Lower leg skin (tissue), 4 donors: ENCODE measurements around the gene CFAP54. TPM values are rescaled to one million over a fixed set of nuclear protein-coding genes. Genes with fewer than 3 reads are reported as not detected.

Experiments used
- DNase-seq, 2 donors: peaks; one replicate each; pipeline ENCODE4 v3.0.0-alpha.2; 2019; ENCODE audit warnings: low spot score in 2 of 2
- H3K4me3 ChIP-seq: fragments of 200-600 bp; sonication (generic); 2 replicates; pipeline ENCODE4 v1.5.1; 2017; ENCODE audit warnings: mild to moderate bottlenecking, low read depth; ENCODE audit not compliant: poor library complexity, severe bottlenecking
- CTCF ChIP-seq, 3 donors: fragments of 450-650 bp; IDR thresholded peaks; one replicate each; pipeline ENCODE4 v1.5.1; 2016; ENCODE audit warnings: antibody characterized with exemption in 3 of 3, mild to moderate bottlenecking in 3 of 3, moderate library complexity in 2 of 3
- POLR2A ChIP-seq, 2 donors: fragments of 450-650 bp; IDR thresholded peaks; one replicate each; pipeline ENCODE4 v1.6.1; 2016 to 2017; ENCODE audit warnings: antibody characterized with exemption in 2 of 2, mild to moderate bottlenecking in 1 of 2, moderate library complexity in 1 of 2
- WGBS, 2 donors: methylation state at CpG; one replicate each; pipeline ENCODE4 v1.1.5; 2018; 5-methylcytosine and 5-hydroxymethylcytosine counted together
- intact Hi-C: fragments of 100-400 bp; cut with DNase I; formaldehyde crosslinking; loops from one replicate; pipeline ENCODE4 v1.15.0; 2023; ENCODE audit warnings: low total_unique reads
- total RNA-seq, 4 donors: library from RNA; depleted of rRNA; stranded (reverse); fragments of >200 nt; gene quantifications; one replicate each; pipeline ENCODE4 v1.1.0, GENCODE V29; 2016

Gene CFAP54
- total RNA-seq, 4 donors from 2014 or later: 0.04 to 0.59 TPM; not detected in 2

GRCh38 chr12:96473394-96474093, 15.8 kb upstream of the CFAP54 start:
- intact Hi-C loops: no loop called here
- no peak overlapping the region for H3K4me3 ChIP-seq
- no peak for DNase-seq
- 83 to 85% methylated on average over 4 of the region's 4 CpGs for WGBS, 2 donors
- TF ChIP-seq CTCF (IDR thresholded peaks at IDR 0.05) (no peak), POLR2A (IDR thresholded peaks at IDR 0.05) (no peak)

- intact Hi-C loops: no loop called here
- TF ChIP-seq CTCF (IDR thresholded peaks at IDR 0.05) (no peak), POLR2A (IDR thresholded peaks at IDR 0.05) (no peak)
- H3K4me3 ChIP-seq: no peak overlapping the region
- 92 to 93% methylated on average over 4 of the region's 4 CpGs for WGBS, 2 donors
- DNase-seq: no peak
These were observed 15.2 kb upstream of the CFAP54 start for GRCh38 chr12:96474206-96474605.

GRCh38 chr12:96478011-96478410, 11.4 kb upstream of the CFAP54 start:
- no peak overlapping the region for H3K4me3 ChIP-seq
- 47 to 50% methylated on average over 3 of the region's 3 CpGs for WGBS, 2 donors
- intact Hi-C loops: no loop called here
- TF ChIP-seq CTCF (IDR thresholded peaks at IDR 0.05): no peak
- TF ChIP-seq POLR2A (IDR thresholded peaks at IDR 0.05): no peak
- no peak for DNase-seq

- intact Hi-C loops: no loop called here
- DNase-seq: no peak
- H3K4me3 ChIP-seq: no peak overlapping the region
- TF ChIP-seq CTCF (IDR thresholded peaks at IDR 0.05): no peak
- TF ChIP-seq POLR2A (IDR thresholded peaks at IDR 0.05): no peak
- WGBS, 2 donors: 80 to 83% methylated on average over 5 of the region's 5 CpGs
These were observed 7.3 kb upstream of the CFAP54 start for GRCh38 chr12:96482086-96482485.

GRCh38 chr12:96483116-96483515, 6.3 kb upstream of the CFAP54 start:
- intact Hi-C loops: no loop called here
- H3K4me3 ChIP-seq: no peak overlapping the region
- no peak for TF ChIP-seq POLR2A (IDR thresholded peaks at IDR 0.05)
- DNase-seq: no peak
- 41 to 59% methylated on average over 2 of the region's 2 CpGs for WGBS, 2 donors

GRCh38 chr12:96486751-96487613, 2.4 kb upstream of the CFAP54 start:
- 84 to 89% methylated on average over 12 of the region's 12 CpGs for WGBS, 2 donors
- no peak for DNase-seq
- no peak overlapping the region for H3K4me3 ChIP-seq
- intact Hi-C loops: no loop called here
- no peak for TF ChIP-seq POLR2A (IDR thresholded peaks at IDR 0.05)
- no peak for TF ChIP-seq CTCF (IDR thresholded peaks at IDR 0.05)
